GM13977 (cell line): ENCODE results near the gene TEAD1.

ENCODE experiments used
- DNase-seq: peaks from one replicate; pipeline ENCODE4 v3.0.0; 2012; ENCODE audit warnings: low spot score
- CTCF ChIP-seq: IDR thresholded peaks from 2 replicates; pipeline ENCODE4 v1.5.1; 2012; ENCODE audit warnings: mild to moderate bottlenecking, control low read depth; ENCODE audit not compliant: insufficient read depth; ENCODE audit errors: extremely low read depth, missing control alignments
- in situ Hi-C: fragments of 300-500 bp; cut with MboI; formaldehyde crosslinking; loops from one replicate; pipeline ENCODE4 v1.12.0; 2022; ENCODE audit warnings: low sequenced_read_pairs, low pct_unique_long_range_greater_than_20kb, mixed read lengths, inconsistent platforms; ENCODE audit not compliant: unreplicated experiment

Gene TEAD1

DNA sequence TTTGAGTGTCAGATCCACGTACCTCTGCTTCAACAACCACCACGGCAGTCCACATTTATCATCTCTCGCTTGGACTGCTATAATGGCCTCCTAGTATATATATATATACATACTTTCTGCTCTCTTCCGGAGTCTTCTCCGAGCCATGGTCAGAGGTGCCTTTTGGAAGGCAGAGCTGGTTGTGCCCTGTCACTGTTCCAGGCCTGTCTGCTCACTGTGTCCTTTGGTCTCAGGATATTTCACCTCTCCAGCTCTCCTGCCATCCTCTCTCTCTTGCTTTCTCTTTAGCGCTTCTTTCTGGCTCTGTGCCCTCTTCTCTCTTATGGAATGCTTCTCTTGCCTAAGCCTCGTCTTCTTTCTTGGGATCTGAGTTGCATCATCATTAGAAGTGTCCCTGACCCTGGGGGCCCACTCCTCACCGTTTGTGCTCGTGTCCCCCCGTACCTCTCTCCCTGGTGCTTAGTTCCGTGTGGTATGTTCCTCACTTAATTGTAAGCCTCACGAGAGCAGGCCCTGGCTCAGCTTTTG lies 248.8 kb downstream of the TEAD1 start:
- TF ChIP-seq CTCF, result no peak
- no peak for DNase-seq
- in situ Hi-C loops, result no loop called here

GRCh38 chr11:12924650-12925049 lies 250.4 kb downstream of the TEAD1 start:
- TF ChIP-seq CTCF, result no peak
- in situ Hi-C loops, result no loop called here
- DNase-seq, result no peak

GRCh38 chr11:12925520-12925919 lies 251.3 kb downstream of the TEAD1 start:
- DNase-seq, result no peak
- in situ Hi-C loops, result no loop called here
- TF ChIP-seq CTCF, result no peak

- TF ChIP-seq CTCF, result no peak
- no peak for DNase-seq
- in situ Hi-C loops, result no loop called here
Measured at GRCh38 chr11:12927221-12927620, 253.0 kb downstream of the TEAD1 start.

DNA sequence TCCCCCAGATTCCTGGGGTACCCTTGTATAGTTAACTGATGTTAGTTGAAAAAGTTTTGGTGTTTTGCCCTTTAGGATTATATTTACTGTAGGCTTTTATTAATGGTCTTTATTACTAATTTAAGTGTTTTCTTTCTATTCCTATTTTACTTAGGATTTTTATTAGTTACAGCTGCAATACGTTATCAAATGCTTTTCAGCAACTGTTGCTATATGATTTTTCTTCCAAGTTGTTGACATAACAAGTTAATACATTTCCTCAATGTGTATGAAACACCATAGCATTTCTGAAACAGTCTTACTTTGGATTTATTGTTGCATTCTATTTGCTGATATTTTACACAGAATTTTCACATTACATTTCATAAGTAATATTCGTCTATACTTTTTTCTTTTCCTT lies 253.7 kb downstream of the TEAD1 start:
- no peak for DNase-seq
- no peak for TF ChIP-seq CTCF
- in situ Hi-C loops, result no loop called here

GRCh38 chr11:12930850-12931249 lies 256.6 kb downstream of the TEAD1 start:
- no peak for DNase-seq
- TF ChIP-seq CTCF, result no peak

DNA sequence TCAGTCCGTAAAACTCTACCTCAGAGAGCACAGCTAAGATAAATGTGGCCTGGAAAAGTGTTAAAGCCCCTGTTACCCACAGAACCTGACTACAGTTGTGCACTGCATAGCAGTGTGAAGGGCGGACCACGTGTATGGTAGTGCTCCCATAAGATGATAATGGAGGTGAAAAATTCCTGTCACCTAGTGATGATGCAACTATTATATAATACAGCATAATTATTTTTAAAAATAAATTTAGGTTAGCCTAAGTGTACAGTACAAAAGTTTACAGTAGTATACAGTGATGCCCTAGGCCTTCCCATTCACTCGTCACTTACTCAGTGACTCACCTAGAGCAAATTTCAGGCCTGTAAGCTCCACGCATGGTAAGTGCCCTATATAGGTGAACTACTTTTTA lies 258.3 kb downstream of the TEAD1 start:
- no peak for TF ChIP-seq CTCF
- no peak for DNase-seq
- in situ Hi-C loops, result no loop called here

More at GRCh38 chr11:12930850-12931249, 256.6 kb downstream of the TEAD1 start:
- in situ Hi-C loops, result no loop called here
